Measurements from ENCODE around the gene SCN7A. TPM values are rescaled to one million over a fixed set of nuclear protein-coding genes. Genes with fewer than 3 reads are reported as not detected.

SCN7A gene
- total and polyA plus RNA-seq, 2 of the 4 experiments (the other 2 are of a cell fraction) = 0.39 to 0.90 TPM

GRCh38 chr2:166448106-166448505, 45.9 kb downstream of the SCN7A start:
- Histone ChIP-seq H3K18ac (ENCODE audit: low read depth, low read length) (no peak overlapping the region), H2AFZ (replicated peaks; ENCODE audit: low read length, poor library complexity) (no peak overlapping the region), H4K8ac (ENCODE audit: low read depth in 2 of 2, low read length in 2 of 2) (no peak overlapping the region), H4K91ac (ENCODE audit: insufficient read depth, low read depth, low read length) (no peak overlapping the region), H3K9ac (ENCODE audit: low read depth, low read length) (no peak overlapping the region), H3K56ac (ENCODE audit: extremely low read depth, insufficient read depth, low read length) (no peak overlapping the region), H3K9me1 (ENCODE audit: insufficient read depth, low read length) (no peaks in the 10 kb centered on the region), H2AK9ac (replicated peaks; ENCODE audit: low read depth, low read length, poor library complexity) (no peak overlapping the region), H3K27ac (ENCODE audit: insufficient read depth, low read length) (no peak overlapping the region), H3K27me3 (ENCODE audit: control insufficient read depth, insufficient read depth, low read length) (no peaks in the 10 kb centered on the region), H4K5ac (ENCODE audit: low read depth, low read length) (no peak overlapping the region), H3K9me3 (ENCODE audit: control insufficient read depth, insufficient read depth, low read length) (no peaks in the 10 kb centered on the region), H3K4ac (ENCODE audit: low read depth, low read length) (no peak overlapping the region), H3K23ac (ENCODE audit: low read depth, low read length) (no peak overlapping the region), H2BK120ac (ENCODE audit: low read depth, low read length) (no peak overlapping the region), H4K20me1 (ENCODE audit: insufficient read depth, low read length) (no peaks in the 10 kb centered on the region), H2AK5ac (ENCODE audit: low read depth, low read length) (no peak overlapping the region), H3K36me3 (ENCODE audit: control insufficient read depth, insufficient read depth, low read length) (peaks cover 1% of the 10 kb centered on the region; the same call in 1 of the 2 replicates), H3K14ac (replicated peaks; ENCODE audit: low read depth, low read length) (no peak overlapping the region), H2BK15ac (ENCODE audit: low read depth, low read length) (no peak overlapping the region), H2BK5ac (ENCODE audit: low read depth, low read length, poor library complexity, severe bottlenecking) (no peak overlapping the region), H2BK20ac (ENCODE audit: low read depth, low read length) (no peak overlapping the region), H3K4me3 (ENCODE audit: insufficient read depth, low read depth, low read length) (no peak overlapping the region), H3K4me1 (ENCODE audit: control insufficient read depth, insufficient read depth, low read length) (no peaks in the 10 kb centered on the region), H3K79me1 (ENCODE audit: low read depth in 1 of 2, low read length in 2 of 2) (no peaks in the 10 kb centered on the region), H3K4me2 (ENCODE audit: low read depth, low read length) (no peak overlapping the region)
- TF ChIP-seq NFE2L2 (IDR thresholded peaks at IDR 0.05; ENCODE audit: low read depth, low read length) (no peak), POLR2A (IDR thresholded peaks at IDR 0.05; ENCODE audit: low read depth, low read length) (no peak)
- in situ Hi-C loops (cut with MboI; ENCODE audit: low sequenced_read_pairs) = no loop called here
- dilution Hi-C loops (cut with HindIII; ENCODE audit: low sequenced_read_pairs, unreplicated experiment) = no loop called here
- ATAC-seq (ENCODE audit: low read depth) (no peak), DNase-seq (no peak)
- BruUV-seq (replicated peaks) = no TSS peak
- ChIA-PET POLR2A (ENCODE audit: unreplicated experiment) (no interaction called here), CTCF (no interaction called here)
- intact Hi-C loops (cut with micrococcal nuclease) = no loop called here
